Urinary bladder (tissue), 4 donors: ENCODE measurements around the gene LCAT. TPM values are rescaled to one million over a fixed set of nuclear protein-coding genes. Genes with fewer than 3 reads are reported as not detected.
"Not testable (repeated sequence)": the region's sequence is repeated elsewhere in the genome, so short reads cannot be mapped to it uniquely, and the experiment has no call there.

ENCODE experiments used
- DNase-seq: peaks from one replicate; pipeline ENCODE4 v3.0.0-alpha.2; 2015; ENCODE audit errors: extremely low spot score
- H3K27ac ChIP-seq: one replicate; pipeline ENCODE4 v1.5.1; 2013; ENCODE audit warnings: low read depth, mild to moderate bottlenecking, moderate library complexity
- H3K36me3 ChIP-seq: one replicate; pipeline ENCODE4 v1.6.1; 2013; ENCODE audit warnings: mild to moderate bottlenecking, moderate library complexity; ENCODE audit not compliant: insufficient read depth
- H3K4me1 ChIP-seq: one replicate; pipeline ENCODE4 v1.6.1; 2013; ENCODE audit warnings: mild to moderate bottlenecking, moderate library complexity; ENCODE audit not compliant: insufficient read depth
- H3K4me3 ChIP-seq: one replicate; pipeline ENCODE4 v1.5.1; 2013; ENCODE audit warnings: low read depth, low read length
- WGBS: extraction: QIAGEN DNeasy Blood & Tissue Kit; methylation state at CpG from one replicate; pipeline ENCODE4 v1.1.7; 2013; 5-methylcytosine and 5-hydroxymethylcytosine counted together
- polyA plus RNA-seq: library from polyadenylated mRNA; stranded (reverse); fragments of 200-250 nt; gene quantifications from one replicate; pipeline ENCODE4 v1.2.3, GENCODE V29; 2013
- total RNA-seq: library from RNA; depleted of rRNA; stranded (reverse); fragments of >200 nt; gene quantifications from one replicate; pipeline ENCODE4 v1.2.3, GENCODE V29; 2014
- donor health status: healthy with polysubstance abuse.
- donor health status: healthy.

Gene LCAT
- total and polyA plus RNA-seq, 2 donors, result 10.2 to 18.5 TPM

DNA sequence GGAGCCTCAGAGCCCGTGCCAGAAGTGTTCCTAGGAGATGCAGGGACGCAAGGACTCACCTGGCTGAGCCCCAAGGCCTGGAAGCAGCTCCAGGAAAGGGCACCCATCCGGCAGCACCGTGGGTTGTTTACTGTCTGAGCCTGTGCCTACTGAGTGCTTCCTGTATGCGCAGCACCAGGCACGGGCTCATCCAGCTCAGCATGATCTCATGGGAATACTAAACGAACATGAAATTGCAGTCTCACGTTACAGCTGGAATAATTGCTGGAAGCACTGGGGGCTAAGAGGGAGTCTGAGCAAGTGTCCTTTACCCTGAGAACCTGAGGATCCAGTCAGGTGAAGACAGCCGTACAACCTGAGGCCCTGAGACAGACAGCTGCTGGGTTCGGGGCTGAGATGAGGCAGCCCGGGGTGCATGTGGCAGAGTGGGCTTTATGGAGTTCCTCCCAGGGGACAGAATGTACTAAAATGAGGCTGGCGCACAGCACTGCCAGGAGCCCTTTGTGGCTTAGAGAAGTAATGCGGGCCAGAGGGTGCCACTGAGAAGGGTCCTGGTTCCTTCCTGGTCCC, 17.7 kb downstream of the LCAT start:
- WGBS, result 64% methylated on average over 13 of the region's 13 CpGs

DNA sequence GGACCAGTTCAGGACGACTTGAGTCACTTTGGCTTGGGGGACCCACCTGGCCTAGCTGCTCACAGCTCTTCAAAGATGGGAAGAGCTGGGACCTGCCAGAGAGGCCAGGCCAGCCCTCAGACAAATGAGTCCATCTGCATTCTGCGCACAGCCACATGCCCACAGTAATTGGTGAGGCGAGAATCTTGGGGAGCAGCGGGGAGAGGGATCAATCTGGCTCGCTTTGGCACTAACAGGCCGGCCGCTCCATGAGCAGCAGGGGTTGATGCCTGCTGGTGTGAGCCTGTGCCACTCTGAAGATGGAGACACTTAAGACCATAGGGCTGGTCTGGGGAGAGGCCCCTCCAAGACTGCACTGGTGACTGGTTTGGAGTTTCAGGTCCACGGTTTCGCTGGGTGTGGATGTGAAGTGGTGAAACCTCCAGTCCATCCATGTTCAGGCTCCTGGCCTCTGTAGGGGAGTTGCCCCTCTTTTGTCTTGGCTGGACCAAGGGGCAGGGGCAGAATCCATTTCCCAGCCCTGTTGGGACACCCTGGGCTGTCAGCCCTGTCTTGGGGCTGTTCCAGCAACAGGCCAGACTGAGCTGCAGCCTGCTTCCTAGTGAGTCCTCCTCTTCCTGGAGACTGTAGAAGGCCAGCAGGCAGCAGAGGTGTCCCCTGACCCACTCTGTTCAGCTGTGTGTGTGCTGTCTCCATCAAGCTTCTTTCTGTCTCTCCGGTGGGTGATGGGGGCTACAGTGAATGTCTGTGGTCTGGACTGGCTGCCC, 19.6 kb downstream of the LCAT start:
- 95% methylated on average over 10 of the region's 10 CpGs for WGBS
- no peak overlapping the region for H3K27ac ChIP-seq
- DNase-seq, result no peak
- H3K4me1 ChIP-seq, result no peaks in the 10 kb centered on the region
- no peak overlapping the region for H3K4me3 ChIP-seq
- no peaks in the 10 kb centered on the region for H3K36me3 ChIP-seq

More for the DNA sequence above, 17.7 kb downstream of the LCAT start:
- Histone ChIP-seq H3K36me3 (no peaks in the 10 kb centered on the region), H3K4me3 (no peak overlapping the region), H3K4me1 (no peaks in the 10 kb centered on the region), H3K27ac (no peak overlapping the region)
- no peak for DNase-seq

DNA sequence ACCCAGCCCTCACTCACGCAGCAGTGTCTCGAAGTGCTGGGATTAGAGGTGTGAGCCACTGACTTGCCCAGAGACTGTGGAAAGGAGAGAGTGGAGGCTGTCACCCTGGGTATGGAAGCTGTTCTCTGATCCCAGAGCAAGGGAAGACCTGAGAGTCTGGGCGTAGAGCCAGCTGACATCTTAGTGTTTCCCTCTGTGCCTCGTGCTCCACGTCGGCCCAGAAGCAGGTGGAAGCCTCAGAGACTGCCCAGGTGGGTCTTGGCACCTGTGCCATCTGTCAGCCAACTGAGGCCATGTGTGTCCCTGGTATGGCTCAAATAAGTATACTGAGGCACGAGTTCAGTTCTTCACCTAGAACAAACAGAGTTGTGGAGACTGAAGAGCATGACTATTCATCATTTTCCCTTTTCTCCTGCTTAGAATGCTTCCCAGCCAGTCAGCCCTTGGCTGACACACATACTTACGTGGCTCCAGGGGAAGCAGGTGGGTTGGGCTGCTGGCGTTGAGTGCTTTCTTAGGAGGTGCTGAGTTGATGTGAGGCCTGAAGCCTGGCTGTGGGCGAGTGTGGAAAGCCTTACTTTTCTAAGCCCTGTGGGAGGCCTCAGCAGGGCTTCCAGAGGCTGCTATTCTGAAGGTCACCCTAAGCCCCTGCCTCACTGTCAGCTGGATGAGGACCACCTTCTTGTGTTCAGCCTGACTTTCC, 20.4 kb downstream of the LCAT start:
- Histone ChIP-seq H3K27ac (no peak overlapping the region), H3K4me3 (no peak overlapping the region), H3K36me3 (no peaks in the 10 kb centered on the region), H3K4me1 (no peaks in the 10 kb centered on the region)
- WGBS, result 72% methylated on average over 10 of the region's 10 CpGs
- DNase-seq, result no peak

DNA sequence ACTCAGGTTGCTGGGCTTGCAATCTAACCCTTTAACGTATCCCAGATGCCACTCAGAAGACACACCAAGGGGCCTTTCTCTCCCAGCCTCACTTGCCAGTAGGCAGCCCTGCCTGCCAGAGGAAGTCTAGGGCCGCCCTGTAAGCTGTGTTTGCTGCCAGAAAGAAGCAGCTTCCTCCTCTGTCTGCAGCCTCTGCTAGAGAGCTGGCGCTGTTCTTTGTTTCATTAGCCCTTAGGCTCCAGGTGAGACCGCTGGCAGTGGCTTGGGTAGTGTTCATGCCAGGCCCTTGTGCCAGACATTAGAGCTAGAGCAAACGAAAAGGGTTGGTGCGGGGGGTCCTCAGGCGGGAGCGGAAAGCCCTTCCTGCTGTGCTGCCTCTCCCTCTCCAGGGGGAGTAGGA, 21.2 kb downstream of the LCAT start:
- no peak overlapping the region for H3K4me3 ChIP-seq
- no peak for DNase-seq
- H3K36me3 ChIP-seq, result no peaks in the 10 kb centered on the region
- WGBS, result 78% methylated on average over 8 of the region's 8 CpGs
- H3K4me1 ChIP-seq, result no peaks in the 10 kb centered on the region
- H3K27ac ChIP-seq, result no peak overlapping the region

DNA sequence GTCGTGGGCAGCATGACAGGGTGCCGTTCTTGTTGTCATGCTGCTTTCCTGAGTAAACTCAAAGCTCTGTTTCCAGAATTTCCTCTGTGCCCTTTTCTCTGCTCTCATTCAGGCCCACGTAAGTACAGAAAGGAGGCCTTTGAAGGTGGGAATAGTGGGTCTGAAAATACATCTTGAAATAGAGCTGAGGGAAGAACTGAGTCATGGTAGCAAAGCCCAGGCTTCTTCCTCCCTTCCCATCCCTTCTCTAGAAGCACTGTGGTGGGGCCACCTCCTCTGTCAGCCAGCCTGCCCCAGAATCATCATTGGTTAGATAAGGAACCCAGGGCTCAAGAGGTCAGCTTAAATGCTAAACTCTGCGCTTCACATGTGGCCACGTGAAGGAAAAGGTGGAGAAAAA, 21.7 kb downstream of the LCAT start:
- WGBS, result 71% methylated on average over 5 of the region's 5 CpGs
- H3K4me1 ChIP-seq, result no peaks in the 10 kb centered on the region
- no peak for DNase-seq
- no peaks in the 10 kb centered on the region for H3K36me3 ChIP-seq
- H3K27ac ChIP-seq, result no peak overlapping the region
- no peak overlapping the region for H3K4me3 ChIP-seq

DNA sequence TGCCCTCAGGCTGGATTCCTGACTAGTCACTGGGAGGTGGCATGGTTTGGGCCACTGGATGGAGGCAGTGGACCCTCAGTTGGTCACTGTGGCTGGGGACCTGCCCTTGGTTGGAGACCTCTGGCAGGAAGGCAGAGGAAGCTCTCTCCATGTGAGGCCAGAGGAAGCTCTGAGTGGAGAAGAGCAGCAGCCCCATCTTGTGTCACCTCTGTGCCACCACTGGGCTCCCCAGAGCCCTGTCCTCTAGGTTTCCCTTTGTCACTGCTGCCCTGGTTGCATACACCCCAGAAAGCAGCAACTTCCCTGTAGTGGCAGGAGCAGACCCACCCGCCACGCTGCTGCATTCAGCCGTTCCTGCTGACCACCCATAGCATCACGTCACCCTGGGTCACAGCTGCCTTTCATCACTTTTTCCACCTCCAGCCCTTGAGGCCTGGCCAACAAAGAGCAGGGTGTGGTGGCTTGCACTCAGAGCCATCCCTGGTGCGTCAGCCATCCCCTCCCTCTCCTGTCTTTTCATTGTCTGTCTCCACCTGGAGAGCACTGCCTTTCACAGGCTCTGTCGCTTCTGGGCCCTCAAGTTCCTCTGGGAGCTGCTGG, 24.2 kb downstream of the LCAT start:
- Histone ChIP-seq H3K36me3 (no peaks in the 10 kb centered on the region), H3K4me3 (no peak overlapping the region), H3K27ac (no peak overlapping the region), H3K4me1 (no peaks in the 10 kb centered on the region)
- no peak for DNase-seq
- WGBS, result 66% methylated on average over 6 of the region's 6 CpGs

DNA sequence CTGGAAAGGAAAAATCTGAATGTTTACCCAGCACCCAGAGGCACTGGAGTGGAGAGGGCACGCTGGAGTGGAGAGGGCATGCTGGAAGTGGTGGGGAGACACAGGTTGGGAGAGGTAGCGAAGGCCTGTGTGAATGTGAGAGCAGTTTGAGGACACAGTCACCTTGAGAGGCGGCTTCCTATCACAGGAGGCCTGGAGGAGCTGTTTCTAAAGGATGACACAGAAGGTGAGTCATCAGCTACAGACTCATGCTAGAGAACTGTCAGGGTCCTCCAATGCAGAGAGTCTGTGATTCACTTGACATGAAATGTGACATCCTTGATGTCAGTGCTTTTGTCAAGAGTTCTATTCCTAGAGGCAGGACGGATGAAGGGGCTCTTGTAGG, 26.1 kb downstream of the LCAT start:
- no peaks in the 10 kb centered on the region for H3K4me1 ChIP-seq
- 88% methylated on average over 4 of the region's 4 CpGs for WGBS
- no peaks in the 10 kb centered on the region for H3K36me3 ChIP-seq
- H3K27ac ChIP-seq, result no peak overlapping the region
- no peak for DNase-seq
- no peak overlapping the region for H3K4me3 ChIP-seq

DNA sequence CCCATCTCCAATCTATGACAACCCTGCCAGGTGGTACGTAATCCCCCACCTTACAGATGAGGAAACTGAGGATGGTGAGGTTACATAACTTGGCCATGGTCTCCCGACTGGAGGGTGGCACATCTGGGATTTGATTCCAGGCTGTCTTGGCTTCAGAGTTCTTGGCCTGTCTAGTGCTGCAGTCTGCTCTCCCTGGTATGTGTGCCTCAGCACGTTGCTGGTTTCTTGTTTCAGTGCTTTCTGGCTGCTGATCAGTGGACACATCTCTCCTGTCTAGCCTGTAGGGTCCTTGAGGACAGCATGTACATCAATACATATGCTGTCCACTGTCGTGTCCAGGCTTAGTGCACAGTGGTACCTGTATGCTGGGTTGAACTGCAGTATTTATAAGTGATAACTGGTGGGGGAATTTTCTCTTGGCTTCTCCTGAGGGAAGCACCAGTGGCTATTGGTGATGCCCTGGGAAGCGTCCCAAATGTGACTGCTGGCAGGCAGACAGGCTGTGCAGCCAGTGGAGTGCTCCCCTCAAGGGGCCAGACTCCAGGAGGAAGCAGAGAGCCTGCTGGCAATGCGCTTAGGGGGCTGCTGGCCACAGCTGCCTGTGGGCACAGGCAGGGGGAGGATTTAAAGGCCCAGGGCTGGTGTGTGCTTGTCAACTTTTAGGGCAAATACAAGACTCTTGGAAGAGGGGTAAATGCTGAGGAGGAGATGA, 26.6 kb downstream of the LCAT start:
- Histone ChIP-seq H3K4me1 (no peaks in the 10 kb centered on the region), H3K4me3 (no peak overlapping the region), H3K36me3 (no peaks in the 10 kb centered on the region), H3K27ac (no peak overlapping the region)
- WGBS, result 55% methylated on average over 6 of the region's 6 CpGs
- DNase-seq, result no peak

DNA sequence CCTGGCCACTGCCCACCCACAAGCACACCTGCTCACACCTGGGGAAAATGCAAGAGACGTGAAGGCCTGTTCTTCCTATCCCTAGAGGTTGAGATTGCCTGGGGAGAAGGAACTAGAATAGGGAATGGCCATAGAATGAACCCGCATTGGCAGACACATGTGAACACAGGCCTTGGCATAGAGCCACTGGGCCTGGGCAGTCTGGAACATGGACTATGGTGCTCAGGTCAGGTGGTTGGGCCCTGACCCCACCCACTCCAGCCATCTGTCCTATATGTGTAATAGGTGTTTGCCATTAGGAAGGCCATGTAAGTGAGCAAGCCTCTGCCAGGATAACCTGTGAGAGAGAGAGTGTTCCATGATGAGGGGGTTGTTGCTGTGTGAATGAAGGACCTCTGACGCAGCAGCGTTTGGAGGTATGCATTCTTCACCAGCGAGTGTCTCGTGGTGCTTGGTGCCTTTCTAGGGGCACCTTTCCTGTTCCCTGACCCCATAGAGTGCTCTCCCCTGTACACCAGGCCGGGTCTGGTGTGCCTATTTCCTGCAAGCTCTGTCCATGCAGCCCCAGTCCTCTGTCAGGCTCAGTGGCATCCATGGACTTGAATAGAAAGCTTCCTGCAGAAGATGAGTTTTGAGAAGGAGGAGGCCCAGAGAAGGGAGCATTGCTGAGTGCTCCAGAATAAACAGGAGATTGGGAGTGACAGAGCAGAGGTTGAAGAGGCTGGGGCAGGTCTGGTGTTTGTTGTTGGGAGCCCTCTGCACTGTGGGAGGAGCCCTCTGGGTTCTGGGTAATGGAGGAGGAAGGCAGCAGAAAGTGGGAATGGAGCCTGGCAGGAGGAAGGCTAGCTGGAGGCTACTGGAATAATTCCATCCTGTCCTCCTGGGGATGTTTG, 27.8 kb downstream of the LCAT start:
- Histone ChIP-seq H3K36me3 (no peaks in the 10 kb centered on the region), H3K27ac (no peak overlapping the region), H3K4me1 (no peaks in the 10 kb centered on the region), H3K4me3 (no peak overlapping the region)
- DNase-seq, result no peak
- 79% methylated on average over 7 of the region's 7 CpGs for WGBS

DNA sequence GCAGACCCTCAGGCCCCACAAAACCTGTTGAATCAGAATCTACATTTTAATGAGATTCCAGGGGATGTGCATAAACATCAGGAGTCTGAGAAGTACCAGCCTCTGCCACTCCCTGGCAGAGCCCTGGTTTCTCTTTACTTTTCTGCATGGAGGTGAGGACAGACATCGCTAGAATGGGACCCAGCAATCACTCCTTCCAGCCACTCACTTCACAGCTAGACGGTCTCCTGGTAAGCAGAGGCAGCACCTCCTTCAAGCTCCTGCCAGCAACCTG, 28.5 kb downstream of the LCAT start:
- DNase-seq, H3K27ac ChIP-seq, H3K36me3 ChIP-seq, H3K4me1 ChIP-seq, H3K4me3 ChIP-seq: not testable (repeated sequence)
- WGBS, result 69% methylated on average over 2 of the region's 2 CpGs

DNA sequence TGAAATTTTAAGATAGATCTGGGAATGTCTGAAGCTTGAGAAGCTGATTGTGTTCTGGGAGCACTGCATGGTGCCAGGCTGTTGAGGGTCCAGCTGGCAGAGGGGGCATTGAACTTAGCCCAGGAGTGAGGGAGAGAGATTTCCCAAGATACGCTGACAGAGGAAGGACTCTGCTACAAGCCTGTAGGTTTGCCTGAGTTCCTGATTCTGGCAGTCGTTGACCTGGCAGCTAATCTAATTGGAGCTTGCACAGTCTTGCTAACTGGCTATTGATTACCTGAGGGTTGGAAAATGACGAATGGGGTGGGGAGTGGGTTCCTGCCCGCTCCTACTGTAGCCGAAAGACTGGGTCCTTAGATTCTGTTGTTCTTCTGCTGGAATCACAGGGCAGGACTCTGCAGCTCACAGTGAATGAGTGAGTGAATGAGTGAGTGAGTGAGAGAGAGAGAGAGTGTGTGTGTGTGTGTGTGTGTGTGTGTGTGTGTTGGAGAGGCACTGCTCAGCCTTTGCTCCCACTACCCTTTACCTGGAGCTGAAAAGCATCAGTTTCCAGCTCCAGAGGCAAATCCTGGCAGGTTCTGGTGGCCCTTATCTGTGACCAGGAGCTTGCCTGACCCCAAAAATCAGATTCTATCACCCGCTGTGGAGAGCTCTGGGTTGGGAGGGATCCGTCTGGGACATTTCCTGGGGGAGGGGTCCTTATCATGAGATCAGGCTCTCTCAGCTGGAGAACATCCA, 29.0 kb downstream of the LCAT start:
- Histone ChIP-seq H3K4me3 (no peak overlapping the region), H3K27ac (no peak overlapping the region), H3K36me3 (no peaks in the 10 kb centered on the region), H3K4me1 (no peaks in the 10 kb centered on the region)
- 70% methylated on average over 7 of the region's 7 CpGs for WGBS
- no peak for DNase-seq

DNA sequence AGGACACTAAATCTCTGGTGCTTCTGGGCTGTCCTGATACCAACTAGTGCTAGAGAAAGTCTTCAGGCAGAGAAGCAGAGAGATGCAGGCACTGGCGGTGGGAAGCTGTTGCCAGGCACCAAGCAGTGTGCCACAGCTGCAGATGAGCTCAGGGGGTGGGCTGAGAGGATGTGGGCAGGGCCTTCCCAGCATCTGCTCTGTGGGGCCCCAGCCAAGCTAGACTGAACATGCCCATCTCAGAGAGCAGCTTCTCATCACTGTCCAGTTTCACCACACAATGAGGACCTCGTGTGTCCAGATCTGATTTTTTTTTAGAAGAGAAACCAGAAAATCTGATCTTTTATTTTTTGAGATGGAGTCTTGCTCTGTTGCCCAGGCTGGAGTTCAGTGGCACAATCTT, 33.8 kb downstream of the LCAT start:
- 52% methylated on average over 2 of the region's 2 CpGs for WGBS
- H3K4me3 ChIP-seq, result no peak overlapping the region
- H3K4me1 ChIP-seq, result no peaks in the 10 kb centered on the region
- no peaks in the 10 kb centered on the region for H3K36me3 ChIP-seq
- DNase-seq, result no peak
- no peak overlapping the region for H3K27ac ChIP-seq
